Measurements from ENCODE around the gene CEACAM18.

DNA sequence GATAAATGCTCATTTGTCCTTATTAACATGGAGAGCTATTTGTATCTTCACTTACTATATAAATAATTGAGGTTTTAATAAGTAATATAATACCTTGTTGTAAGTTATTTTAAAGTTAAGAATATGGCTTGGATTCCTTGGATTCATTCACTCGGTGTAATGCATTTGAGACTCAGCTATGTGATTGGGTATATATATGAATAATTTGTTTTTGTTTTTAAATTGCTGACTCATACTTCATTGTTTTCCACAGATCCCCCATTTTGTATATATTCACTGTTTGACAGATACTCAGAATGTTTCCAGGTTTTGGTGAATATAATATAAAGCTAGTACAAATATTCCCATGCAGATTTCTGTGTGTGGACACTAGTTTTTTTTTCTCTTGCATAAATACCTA is 6.8 kb upstream of the CEACAM18 start:
- TF ChIP-seq, protein P1, sequence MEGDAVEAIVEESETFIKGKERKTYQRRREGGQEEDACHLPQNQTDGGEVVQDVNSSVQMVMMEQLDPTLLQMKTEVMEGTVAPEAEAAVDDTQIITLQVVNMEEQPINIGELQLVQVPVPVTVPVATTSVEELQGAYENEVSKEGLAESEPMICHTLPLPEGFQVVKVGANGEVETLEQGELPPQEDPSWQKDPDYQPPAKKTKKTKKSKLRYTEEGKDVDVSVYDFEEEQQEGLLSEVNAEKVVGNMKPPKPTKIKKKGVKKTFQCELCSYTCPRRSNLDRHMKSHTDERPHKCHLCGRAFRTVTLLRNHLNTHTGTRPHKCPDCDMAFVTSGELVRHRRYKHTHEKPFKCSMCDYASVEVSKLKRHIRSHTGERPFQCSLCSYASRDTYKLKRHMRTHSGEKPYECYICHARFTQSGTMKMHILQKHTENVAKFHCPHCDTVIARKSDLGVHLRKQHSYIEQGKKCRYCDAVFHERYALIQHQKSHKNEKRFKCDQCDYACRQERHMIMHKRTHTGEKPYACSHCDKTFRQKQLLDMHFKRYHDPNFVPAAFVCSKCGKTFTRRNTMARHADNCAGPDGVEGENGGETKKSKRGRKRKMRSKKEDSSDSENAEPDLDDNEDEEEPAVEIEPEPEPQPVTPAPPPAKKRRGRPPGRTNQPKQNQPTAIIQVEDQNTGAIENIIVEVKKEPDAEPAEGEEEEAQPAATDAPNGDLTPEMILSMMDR (IDR thresholded peaks at IDR 0.05) = no peak
- TF ChIP-seq ZFX (IDR thresholded peaks at IDR 0.05; ENCODE audit: borderline replicate concordance) = no peak

All from 22Rv1 (cell line).